NCI-H82 treated with DMSO at 0.1 percent for 48 hours (cell line): Measurements from ENCODE around the gene TBX15.

Source experiments
- DNase-seq: peaks from one replicate; lab custom pipeline; 2025; ENCODE audit not compliant: unreplicated experiment; lab: John Stamatoyannopoulos, UW

The TBX15 gene

GRCh38 chr1:118988186-118989005 is at the start of gene TBX15:
TSS of gene TBX15 (minus strand) at chr1:118988343. CDS start at chr1:118987795, 548 bp downstream.
- no peak for DNase-seq

DNA sequence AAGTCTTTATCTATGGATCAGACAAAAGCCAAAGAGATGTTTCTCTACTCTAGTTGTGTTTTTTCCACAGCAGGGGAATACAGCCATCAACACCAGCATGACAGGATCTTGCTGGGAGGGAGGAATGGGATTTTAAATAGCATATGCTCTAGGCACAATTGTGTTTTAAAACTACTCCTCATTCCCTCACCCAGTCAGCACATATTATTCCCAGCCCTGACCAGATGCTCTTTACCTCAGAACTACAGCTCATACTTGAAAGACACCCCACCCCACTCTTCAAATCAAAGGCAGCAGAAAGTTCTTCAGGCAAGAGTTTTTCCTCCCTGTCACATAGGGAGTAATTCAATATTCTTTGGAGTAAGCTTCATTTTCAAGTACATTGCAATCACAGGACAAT is 46.2 kb upstream of the TBX15 start:
- no peak for DNase-seq

GRCh38 chr1:119032986-119033385 is 44.8 kb upstream of the TBX15 start:
- DNase-seq: no peak

DNA sequence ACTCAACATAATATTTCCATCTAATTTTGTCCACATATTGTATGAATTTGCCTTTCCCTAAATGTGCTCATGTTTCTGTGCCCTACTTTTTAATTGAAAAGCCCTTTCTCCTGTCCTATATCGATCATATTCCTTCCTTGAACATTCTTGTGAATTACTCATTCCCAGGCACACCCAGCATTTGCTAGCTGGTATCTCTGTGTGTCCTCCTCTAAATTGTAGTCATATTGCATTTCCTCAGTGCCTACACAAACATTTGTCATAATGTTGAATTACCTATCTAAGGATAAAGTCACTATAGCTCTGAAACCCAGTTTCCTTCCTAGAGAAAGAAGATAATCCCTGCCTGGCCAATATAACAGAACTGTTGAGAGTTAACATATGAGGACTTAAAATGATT is 39.6 kb upstream of the TBX15 start:
- no peak for DNase-seq

GRCh38 chr1:119026956-119027355 is 38.8 kb upstream of the TBX15 start:
- no peak for DNase-seq

- peak; percentile 59 for DNase-seq
These were observed 27.4 kb upstream of the TBX15 start for GRCh38 chr1:119015547-119015946.

GRCh38 chr1:119012383-119012782 is 24.2 kb upstream of the TBX15 start:
- no peak for DNase-seq

GRCh38 chr1:119011706-119012105 is 23.6 kb upstream of the TBX15 start:
- no peak for DNase-seq

DNA sequence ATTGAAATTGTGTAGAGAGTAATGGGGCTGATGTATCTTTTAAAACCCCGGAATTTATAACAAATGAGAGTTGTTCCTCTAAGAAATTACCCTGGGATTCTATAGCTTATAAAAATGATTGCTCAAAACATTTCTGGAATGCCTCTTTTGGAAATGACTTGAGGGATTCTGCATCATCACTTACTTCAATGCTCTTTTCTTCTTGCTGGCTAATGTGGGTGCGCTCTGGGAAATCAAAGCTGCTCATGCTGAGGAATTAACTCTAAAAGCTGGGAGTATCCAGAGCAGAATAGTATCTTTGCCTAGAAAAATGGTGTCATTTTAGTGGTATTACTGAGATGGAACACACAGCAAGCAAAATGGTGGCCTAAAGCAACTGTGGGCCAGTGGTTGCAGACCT is 23.0 kb upstream of the TBX15 start:
- no peak for DNase-seq

DNA sequence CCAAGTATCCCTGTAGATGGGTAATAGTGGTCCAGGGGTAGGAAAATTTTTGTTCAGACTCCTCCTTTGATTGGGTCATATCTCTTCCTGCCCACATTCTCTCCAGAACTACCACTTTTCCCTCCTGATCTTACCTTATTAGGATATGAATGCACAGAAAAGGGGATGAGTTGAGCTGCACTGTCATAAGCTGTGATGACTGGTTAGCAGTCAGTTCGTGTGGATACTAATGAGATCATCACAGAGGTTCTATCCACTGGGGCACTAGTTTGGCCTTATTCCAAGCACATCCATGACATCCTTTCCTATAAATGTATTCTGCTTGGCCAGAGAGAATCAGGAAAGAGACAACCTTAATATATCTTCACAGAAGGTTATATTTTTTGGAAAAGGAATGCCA is 22.1 kb upstream of the TBX15 start:
- no peak for DNase-seq

- no peak for DNase-seq
These were observed 21.1 kb upstream of the TBX15 start for GRCh38 chr1:119009312-119009655.

DNA sequence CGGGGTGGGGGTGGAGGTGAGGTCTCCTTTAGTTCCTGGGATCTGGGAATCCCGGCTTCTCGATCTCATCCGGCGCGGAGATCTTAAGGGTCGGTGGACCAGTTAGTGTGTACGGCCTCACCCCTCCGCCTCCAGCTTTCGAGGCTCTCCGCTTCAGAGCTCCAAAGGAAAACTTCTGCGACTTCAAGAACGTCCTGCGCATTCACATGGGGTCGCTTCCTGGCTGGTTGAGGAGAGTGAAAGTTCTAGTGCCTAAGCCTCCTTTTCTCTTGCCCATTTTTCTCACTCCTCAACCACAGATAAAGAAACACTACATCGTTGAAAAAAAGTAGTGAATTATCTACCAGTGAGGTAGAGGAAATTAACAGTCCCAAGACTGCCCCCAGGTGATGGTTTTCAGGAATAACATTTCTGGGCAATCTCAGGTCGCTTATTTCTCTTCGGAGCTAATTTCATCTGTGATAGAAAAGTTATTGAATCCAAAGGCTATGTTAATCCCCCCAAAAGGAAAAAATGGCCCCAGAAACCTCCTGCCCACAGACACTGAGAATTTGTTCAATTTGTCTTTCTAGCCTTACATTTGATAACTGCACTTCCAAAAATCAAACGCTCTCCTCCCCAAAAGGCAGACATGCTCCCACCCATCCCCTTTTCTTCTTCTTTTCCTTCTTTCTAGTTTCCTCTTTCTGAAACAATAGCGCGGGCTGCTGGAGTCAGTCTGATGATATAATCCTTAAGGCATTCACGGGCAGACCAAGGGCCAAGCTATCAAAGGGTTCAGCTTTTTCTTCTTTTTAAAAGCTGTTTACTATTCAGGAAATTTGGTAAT is 20.6 kb upstream of the TBX15 start:
- DNase-seq: peak; percentile 18

DNA sequence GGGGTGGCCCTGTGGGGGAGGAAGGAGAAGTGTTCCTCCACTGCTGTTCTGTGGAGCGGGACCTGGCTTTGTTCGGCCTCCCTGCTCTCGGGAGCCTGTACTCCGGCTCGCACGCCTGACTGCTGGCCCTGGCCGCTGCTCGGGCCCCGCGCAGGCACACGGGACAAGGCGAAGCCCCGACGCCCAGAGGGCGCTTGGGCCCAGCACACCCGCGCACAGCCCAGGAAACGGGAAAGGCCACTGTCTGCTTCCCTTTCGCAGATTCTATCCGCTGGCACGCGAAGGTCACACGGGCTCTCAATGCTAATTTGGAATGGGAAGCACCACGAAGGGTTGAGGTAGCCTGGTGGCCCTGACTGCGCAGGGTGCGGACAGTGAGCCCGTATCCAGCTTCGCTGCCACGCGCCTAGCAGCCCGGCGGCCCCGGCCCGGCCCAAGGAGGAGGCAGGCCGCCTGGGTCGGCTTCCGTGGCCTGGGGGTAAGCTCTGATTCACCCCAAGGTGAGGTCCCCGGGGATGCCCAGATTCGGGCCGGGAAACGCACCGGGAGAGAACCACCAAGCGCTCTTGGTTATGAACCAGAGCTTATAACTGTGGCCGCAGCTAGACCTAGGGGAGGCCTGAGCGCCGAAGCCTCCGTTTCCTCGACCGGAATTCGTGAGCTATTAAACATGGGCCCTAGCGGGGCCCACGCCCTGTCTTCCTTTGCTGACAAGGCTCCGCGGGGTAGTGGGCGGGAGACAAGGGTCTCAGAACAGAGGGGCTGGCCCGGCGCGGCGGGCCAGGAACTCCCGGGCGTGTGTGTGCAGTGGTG is 19.7 kb upstream of the TBX15 start:
- DNase-seq: no peak

GRCh38 chr1:119007339-119007669 is 19.2 kb upstream of the TBX15 start:
- DNase-seq: no peak

DNA sequence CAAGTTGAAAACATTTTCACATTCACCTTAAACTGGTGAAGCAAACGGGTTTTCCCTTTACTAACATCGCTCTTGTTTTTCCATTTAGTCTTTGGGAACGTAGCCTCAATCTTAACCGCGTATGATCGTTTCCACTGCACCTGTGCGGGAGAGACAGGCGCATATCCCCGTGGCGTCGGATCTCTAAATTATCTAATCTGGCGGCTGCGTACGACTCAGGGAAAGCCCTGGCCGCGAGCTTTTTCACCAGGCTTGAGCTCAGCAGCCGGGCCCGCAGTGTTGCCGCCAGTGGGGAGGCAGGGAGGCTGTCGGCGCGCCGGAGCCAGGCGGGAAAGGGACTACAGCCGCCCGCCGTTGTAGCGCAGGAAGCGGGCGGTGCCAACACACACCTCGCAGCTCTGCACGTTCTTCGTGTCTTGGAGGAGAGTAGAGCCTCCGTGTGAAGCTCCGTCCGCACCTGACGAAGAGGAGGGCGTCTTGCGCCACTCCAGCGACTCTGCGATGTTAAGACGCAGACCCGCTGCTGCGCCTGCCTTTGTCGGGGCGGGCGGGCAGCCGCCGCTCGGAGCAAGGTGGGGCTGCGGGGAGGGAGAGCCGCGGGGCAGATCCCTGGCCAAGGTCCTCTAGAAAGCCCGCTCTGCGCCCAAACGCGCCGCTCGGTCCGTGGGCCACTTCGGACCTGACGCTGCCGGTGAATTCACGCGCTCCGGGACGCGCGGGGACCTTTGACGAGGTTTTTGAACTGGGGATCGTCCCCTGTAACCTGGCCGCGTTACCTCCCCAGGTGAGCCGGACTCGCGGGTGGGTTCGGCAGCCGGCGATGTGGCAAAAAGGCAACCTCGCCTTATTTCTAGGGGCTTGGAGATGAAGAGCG is 18.5 kb upstream of the TBX15 start:
- DNase-seq: no peak

GRCh38 chr1:119005724-119006405 is 17.7 kb upstream of the TBX15 start:
- DNase-seq: no peak

DNA sequence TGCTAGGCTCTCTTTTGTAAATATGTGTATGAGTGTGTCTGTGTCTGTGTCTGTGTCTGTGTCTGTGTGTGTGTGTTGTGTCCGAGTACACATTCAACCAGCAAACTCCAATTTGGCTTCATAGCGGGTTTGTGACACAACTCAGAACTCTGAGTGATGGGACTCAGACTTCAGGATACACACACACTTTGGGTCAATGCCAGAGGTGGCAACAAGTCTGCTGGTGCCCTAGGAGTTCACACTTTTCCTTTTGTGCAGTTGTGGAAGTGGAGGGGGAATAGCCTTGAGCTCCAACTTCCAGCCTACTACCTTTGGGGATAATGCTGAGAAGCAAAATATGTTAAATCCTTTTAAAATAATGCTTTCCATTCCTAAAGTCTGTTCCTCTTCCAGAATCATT is 16.6 kb upstream of the TBX15 start:
- no peak for DNase-seq

- no peak for DNase-seq
These were observed 16.0 kb upstream of the TBX15 start for GRCh38 chr1:119004129-119004527.

GRCh38 chr1:119003413-119004128 is 15.4 kb upstream of the TBX15 start:
- no peak for DNase-seq
